HEK293 (cell line): Measurements from ENCODE around the gene HMCN1.

Experiments used
- PBX3 ChIP-seq: sonication (generic); formaldehyde crosslinking; IDR thresholded peaks from 2 replicates; pipeline ENCODE4 v1.8.1; 2022; ENCODE audit warnings: mild to moderate bottlenecking, moderate library complexity, missing genetic modification reagents
- ZBTB7A ChIP-seq: fragments of 450-650 bp; formaldehyde crosslinking; IDR thresholded peaks from 2 replicates; pipeline ENCODE4 v1.5.1; 2016; ENCODE audit warnings: low read depth, missing biosample characterization, missing genetic modification characterization
- ZNF202 ChIP-seq: fragments of 450-650 bp; formaldehyde crosslinking; IDR thresholded peaks from 2 replicates; pipeline ENCODE4 v1.5.1; 2016; ENCODE audit warnings: missing biosample characterization, missing genetic modification characterization, borderline replicate concordance
- TF ChIP-seq, protein P1 (sequence below): fragments of 450-650 bp; formaldehyde crosslinking; IDR thresholded peaks from 2 replicates; pipeline ENCODE4 v1.5.1; 2016; ENCODE audit warnings: missing biosample characterization, missing genetic modification characterization, borderline replicate concordance
- TF ChIP-seq, protein P2 (sequence below): fragments of 450-650 bp; formaldehyde crosslinking; IDR thresholded peaks from 2 replicates; pipeline ENCODE4 v1.5.1; 2016; ENCODE audit warnings: missing biosample characterization, missing genetic modification characterization

DNA sequence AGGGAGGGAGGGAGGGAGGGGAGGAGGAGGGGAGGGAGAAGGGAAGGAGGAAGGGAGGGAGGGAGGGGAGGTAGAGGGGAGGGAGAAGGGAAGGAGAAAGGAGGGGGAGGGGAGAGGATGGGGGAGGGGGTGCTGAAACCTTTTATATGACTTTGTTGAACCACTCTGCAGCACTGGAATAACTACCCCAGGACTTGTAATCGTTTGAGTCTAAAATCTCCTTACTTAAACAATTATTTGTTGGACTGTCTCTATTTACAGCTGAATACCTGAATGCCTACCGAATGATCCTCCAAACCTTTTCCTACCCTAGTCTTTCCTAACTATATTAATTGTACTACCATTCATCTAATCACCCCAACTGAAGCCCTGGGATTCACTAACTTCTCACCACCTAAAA lies 459.0 kb downstream of the HMCN1 start:
- TF ChIP-seq, protein P1, sequence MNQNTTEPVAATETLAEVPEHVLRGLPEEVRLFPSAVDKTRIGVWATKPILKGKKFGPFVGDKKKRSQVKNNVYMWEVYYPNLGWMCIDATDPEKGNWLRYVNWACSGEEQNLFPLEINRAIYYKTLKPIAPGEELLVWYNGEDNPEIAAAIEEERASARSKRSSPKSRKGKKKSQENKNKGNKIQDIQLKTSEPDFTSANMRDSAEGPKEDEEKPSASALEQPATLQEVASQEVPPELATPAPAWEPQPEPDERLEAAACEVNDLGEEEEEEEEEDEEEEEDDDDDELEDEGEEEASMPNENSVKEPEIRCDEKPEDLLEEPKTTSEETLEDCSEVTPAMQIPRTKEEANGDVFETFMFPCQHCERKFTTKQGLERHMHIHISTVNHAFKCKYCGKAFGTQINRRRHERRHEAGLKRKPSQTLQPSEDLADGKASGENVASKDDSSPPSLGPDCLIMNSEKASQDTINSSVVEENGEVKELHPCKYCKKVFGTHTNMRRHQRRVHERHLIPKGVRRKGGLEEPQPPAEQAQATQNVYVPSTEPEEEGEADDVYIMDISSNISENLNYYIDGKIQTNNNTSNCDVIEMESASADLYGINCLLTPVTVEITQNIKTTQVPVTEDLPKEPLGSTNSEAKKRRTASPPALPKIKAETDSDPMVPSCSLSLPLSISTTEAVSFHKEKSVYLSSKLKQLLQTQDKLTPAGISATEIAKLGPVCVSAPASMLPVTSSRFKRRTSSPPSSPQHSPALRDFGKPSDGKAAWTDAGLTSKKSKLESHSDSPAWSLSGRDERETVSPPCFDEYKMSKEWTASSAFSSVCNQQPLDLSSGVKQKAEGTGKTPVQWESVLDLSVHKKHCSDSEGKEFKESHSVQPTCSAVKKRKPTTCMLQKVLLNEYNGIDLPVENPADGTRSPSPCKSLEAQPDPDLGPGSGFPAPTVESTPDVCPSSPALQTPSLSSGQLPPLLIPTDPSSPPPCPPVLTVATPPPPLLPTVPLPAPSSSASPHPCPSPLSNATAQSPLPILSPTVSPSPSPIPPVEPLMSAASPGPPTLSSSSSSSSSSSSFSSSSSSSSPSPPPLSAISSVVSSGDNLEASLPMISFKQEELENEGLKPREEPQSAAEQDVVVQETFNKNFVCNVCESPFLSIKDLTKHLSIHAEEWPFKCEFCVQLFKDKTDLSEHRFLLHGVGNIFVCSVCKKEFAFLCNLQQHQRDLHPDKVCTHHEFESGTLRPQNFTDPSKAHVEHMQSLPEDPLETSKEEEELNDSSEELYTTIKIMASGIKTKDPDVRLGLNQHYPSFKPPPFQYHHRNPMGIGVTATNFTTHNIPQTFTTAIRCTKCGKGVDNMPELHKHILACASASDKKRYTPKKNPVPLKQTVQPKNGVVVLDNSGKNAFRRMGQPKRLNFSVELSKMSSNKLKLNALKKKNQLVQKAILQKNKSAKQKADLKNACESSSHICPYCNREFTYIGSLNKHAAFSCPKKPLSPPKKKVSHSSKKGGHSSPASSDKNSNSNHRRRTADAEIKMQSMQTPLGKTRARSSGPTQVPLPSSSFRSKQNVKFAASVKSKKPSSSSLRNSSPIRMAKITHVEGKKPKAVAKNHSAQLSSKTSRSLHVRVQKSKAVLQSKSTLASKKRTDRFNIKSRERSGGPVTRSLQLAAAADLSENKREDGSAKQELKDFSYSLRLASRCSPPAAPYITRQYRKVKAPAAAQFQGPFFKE (tag by site-specific recombination), result no peak
- no peak for TF ChIP-seq ZNF202 (tag by site-specific recombination)
- TF ChIP-seq, protein P2, sequence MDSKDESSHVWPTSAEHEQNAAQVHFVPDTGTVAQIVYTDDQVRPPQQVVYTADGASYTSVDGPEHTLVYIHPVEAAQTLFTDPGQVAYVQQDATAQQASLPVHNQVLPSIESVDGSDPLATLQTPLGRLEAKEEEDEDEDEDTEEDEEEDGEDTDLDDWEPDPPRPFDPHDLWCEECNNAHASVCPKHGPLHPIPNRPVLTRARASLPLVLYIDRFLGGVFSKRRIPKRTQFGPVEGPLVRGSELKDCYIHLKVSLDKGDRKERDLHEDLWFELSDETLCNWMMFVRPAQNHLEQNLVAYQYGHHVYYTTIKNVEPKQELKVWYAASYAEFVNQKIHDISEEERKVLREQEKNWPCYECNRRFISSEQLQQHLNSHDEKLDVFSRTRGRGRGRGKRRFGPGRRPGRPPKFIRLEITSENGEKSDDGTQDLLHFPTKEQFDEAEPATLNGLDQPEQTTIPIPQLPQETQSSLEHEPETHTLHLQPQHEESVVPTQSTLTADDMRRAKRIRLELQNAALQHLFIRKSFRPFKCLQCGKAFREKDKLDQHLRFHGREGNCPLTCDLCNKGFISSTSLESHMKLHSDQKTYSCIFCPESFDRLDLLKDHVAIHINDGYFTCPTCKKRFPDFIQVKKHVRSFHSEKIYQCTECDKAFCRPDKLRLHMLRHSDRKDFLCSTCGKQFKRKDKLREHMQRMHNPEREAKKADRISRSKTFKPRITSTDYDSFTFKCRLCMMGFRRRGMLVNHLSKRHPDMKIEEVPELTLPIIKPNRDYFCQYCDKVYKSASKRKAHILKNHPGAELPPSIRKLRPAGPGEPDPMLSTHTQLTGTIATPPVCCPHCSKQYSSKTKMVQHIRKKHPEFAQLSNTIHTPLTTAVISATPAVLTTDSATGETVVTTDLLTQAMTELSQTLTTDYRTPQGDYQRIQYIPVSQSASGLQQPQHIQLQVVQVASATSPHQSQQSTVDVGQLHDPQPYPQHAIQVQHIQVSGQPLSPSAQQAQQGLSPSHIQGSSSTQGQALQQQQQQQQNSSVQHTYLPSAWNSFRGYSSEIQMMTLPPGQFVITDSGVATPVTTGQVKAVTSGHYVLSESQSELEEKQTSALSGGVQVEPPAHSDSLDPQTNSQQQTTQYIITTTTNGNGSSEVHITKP (tag by site-specific recombination), result no peak
- no peak for TF ChIP-seq ZBTB7A
- no peak for TF ChIP-seq PBX3 (CRISPR knock-in tag)
